ENCODE results near the gene CLEC11A.

GRCh38 chr19:50720181-50720920 lies 2.8 kb upstream of the CLEC11A start:
- TF ChIP-seq SMAD1 (IDR thresholded peaks at IDR 0.05; ENCODE audit: low read depth, low read length, partially characterized antibody) (no peak), HNRNPUL1 (IDR thresholded peaks at IDR 0.05; ENCODE audit: low read length) (no peak), POLR2A (conservative IDR thresholded peaks at IDR 0.05) (no peak), FOXP4 (CRISPR knock-in tag; IDR thresholded peaks at IDR 0.05; ENCODE audit: borderline replicate concordance) (no peak), ZKSCAN3 (CRISPR knock-in tag; IDR thresholded peaks at IDR 0.05) (no peak), E2F4 (CRISPR knock-in tag; IDR thresholded peaks at IDR 0.05; ENCODE audit: low read depth) (no peak)
